Endothelial cell of umbilical vein (primary cell): ENCODE data around the gene ATP5PO.

Experiments used
- JUN ChIP-seq: IDR thresholded peaks from 2 replicates; pipeline ENCODE4 v1.6.1; 2011; ENCODE audit warnings: borderline replicate concordance, low read depth; ENCODE audit not compliant: insufficient read length, insufficient read depth
- POLR2A ChIP-seq: IDR thresholded peaks from 2 replicates; pipeline ENCODE4 v1.6.1; 2012; ENCODE audit warnings: low read depth, mild to moderate bottlenecking, control low read depth, low read length
- TF ChIP-seq, protein P1 (sequence below), 2 donors: IDR thresholded peaks; 1 replicate in 1 of 2; 2 replicates in 1 of 2; pipeline ENCODE4 v1.5.1; 2011; ENCODE audit warnings: low read length in 2 of 2, mild to moderate bottlenecking in 2 of 2, moderate library complexity in 2 of 2, control low read depth in 1 of 2, inconsistent platforms in 1 of 2, low read depth in 1 of 2; ENCODE audit not compliant: insufficient read depth in 1 of 2; ENCODE audit errors: extremely low read depth in 1 of 2
- TF ChIP-seq, protein P2 (sequence below): IDR thresholded peaks from 2 replicates; pipeline ENCODE4 v1.6.1; 2011; ENCODE audit not compliant: insufficient read depth, insufficient read length

DNA sequence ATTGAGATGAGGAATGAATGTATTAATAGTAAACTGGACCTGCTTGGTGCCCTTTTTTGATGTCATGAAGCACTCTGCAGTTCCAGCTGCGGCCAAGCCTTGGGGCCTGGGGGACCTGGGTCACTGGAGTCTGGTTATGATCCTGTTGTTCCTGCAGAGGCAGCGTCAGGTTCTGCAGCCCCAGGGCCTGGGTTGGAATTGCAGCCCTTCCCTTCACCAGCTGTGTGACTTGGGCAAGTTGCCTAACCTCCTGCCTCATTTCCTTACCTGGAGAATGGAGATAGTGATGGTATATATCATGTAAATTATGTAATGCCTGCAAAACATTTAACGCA is 9.1 kb upstream of the ATP5PO start:
- no peak for TF ChIP-seq JUN
- TF ChIP-seq POLR2A = no peak
- TF ChIP-seq, protein P1, sequence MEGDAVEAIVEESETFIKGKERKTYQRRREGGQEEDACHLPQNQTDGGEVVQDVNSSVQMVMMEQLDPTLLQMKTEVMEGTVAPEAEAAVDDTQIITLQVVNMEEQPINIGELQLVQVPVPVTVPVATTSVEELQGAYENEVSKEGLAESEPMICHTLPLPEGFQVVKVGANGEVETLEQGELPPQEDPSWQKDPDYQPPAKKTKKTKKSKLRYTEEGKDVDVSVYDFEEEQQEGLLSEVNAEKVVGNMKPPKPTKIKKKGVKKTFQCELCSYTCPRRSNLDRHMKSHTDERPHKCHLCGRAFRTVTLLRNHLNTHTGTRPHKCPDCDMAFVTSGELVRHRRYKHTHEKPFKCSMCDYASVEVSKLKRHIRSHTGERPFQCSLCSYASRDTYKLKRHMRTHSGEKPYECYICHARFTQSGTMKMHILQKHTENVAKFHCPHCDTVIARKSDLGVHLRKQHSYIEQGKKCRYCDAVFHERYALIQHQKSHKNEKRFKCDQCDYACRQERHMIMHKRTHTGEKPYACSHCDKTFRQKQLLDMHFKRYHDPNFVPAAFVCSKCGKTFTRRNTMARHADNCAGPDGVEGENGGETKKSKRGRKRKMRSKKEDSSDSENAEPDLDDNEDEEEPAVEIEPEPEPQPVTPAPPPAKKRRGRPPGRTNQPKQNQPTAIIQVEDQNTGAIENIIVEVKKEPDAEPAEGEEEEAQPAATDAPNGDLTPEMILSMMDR (IDR thresholded peaks at IDR 0.05; ENCODE audit: extremely low read depth in 1 of 2, insufficient read depth in 1 of 2, low read depth in 1 of 2, low read length in 2 of 2) = no peak
- TF ChIP-seq, protein P2, sequence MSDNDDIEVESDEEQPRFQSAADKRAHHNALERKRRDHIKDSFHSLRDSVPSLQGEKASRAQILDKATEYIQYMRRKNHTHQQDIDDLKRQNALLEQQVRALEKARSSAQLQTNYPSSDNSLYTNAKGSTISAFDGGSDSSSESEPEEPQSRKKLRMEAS = no peak
